ENCODE results near the gene SMARCC2. TPM values are rescaled to one million over a fixed set of nuclear protein-coding genes. Genes with fewer than 3 reads are reported as not detected.

SMARCC2 gene
- total RNA-seq, 1 experiment from 2014 or later: 99.7 TPM

- no peak for DNase-seq (ENCODE audit: low read depth, low spot score)
- Histone ChIP-seq H3K79me2 (ENCODE audit: insufficient read depth, low read length) (no peaks in the 10 kb centered on the region), H4K20me1 (ENCODE audit: insufficient read depth) (no peaks in the 10 kb centered on the region), H3K27ac (ENCODE audit: low read depth, low read length) (no peak overlapping the region), H3K9ac (ENCODE audit: low read length) (no peak overlapping the region), H3K27me3 (ENCODE audit: insufficient read depth, low read length) (no peaks in the 10 kb centered on the region), H3K4me2 (ENCODE audit: low read length) (no peak overlapping the region), H3K36me3 (ENCODE audit: control insufficient read depth in 1 of 2, insufficient read depth in 2 of 2, low read length in 2 of 2) (peaks cover 11% of the 10 kb centered on the region in 2 experiments; a peak in 3 of 4 replicates), H3K9me3 (ENCODE audit: control insufficient read depth in 1 of 2, insufficient read depth in 1 of 2, low read depth in 1 of 2, low read length in 2 of 2) (no peaks in the 10 kb centered on the region), H2AFZ (ENCODE audit: low read depth, low read length, poor library complexity, severe bottlenecking) (no peak overlapping the region), H3K9me2 (ENCODE audit: insufficient read depth) (no peaks in the 10 kb centered on the region), H3K4me1 (ENCODE audit: control insufficient read depth in 1 of 2, insufficient read depth in 2 of 2, low read length in 2 of 2) (no peaks in the 10 kb centered on the region), H3K4me3 (replicated peaks in 1 of 2; ENCODE audit: low read depth in 1 of 2, low read length in 2 of 2) (no peak overlapping the region)
- ATAC-seq: no peak
- ChIA-PET POLR2A (no interaction called here), RAD21 (ENCODE audit: low non-redundant PET in 1 of 2, low total read pairs in 2 of 2, uncharacterized antibody in 2 of 2, unreplicated experiment in 2 of 2) (no interaction called here), CTCF (no interaction called here)
- intact Hi-C loops (cut with micrococcal nuclease): no loop called here
- TF ChIP-seq EZH2 (IDR thresholded peaks at IDR 0.05) (no peak), EZH2phosphoT487 (IDR thresholded peaks at IDR 0.05; ENCODE audit: borderline replicate concordance) (no peak), RAD21 (IDR thresholded peaks at IDR 0.05; ENCODE audit: low read depth) (no peak), FOSL1 (IDR thresholded peaks at IDR 0.05; ENCODE audit: low read depth) (no peak)
- BruUV-seq (replicated peaks): no TSS peak
Measured at GRCh38 chr12:56202838-56203237, 13.6 kb upstream of the SMARCC2 start.

GRCh38 chr12:56202366-56202765 is 13.1 kb upstream of the SMARCC2 start:
- RAD21 ChIA-PET (ENCODE audit: low non-redundant PET in 1 of 2, low total read pairs in 2 of 2, uncharacterized antibody in 2 of 2, unreplicated experiment in 2 of 2): no interaction called here
- Histone ChIP-seq H3K36me3 (ENCODE audit: control insufficient read depth in 1 of 2, insufficient read depth in 2 of 2, low read length in 2 of 2) (peaks cover 6 to 7% of the 10 kb centered on the region in 2 experiments; a peak in 3 of 4 replicates), H3K9me3 (ENCODE audit: control insufficient read depth in 1 of 2, insufficient read depth in 1 of 2, low read depth in 1 of 2, low read length in 2 of 2) (no peaks in the 10 kb centered on the region), H3K9me2 (ENCODE audit: insufficient read depth) (no peaks in the 10 kb centered on the region), H3K9ac (ENCODE audit: low read length) (no peak overlapping the region), H3K4me2 (ENCODE audit: low read length) (no peak overlapping the region), H3K27ac (ENCODE audit: low read depth, low read length) (no peak overlapping the region), H3K4me3 (replicated peaks in 1 of 2; ENCODE audit: low read depth in 1 of 2, low read length in 2 of 2) (no peak overlapping the region), H3K27me3 (ENCODE audit: insufficient read depth, low read length) (no peaks in the 10 kb centered on the region), H2AFZ (ENCODE audit: low read depth, low read length, poor library complexity, severe bottlenecking) (no peak overlapping the region), H3K79me2 (ENCODE audit: insufficient read depth, low read length) (no peaks in the 10 kb centered on the region), H4K20me1 (ENCODE audit: insufficient read depth) (no peaks in the 10 kb centered on the region), H3K4me1 (ENCODE audit: control insufficient read depth in 1 of 2, insufficient read depth in 2 of 2, low read length in 2 of 2) (no peaks in the 10 kb centered on the region)
- ATAC-seq (no peak), DNase-seq (ENCODE audit: low read depth, low spot score) (no peak)
- no TSS peak for BruUV-seq (replicated peaks)
- intact Hi-C loops (cut with micrococcal nuclease): no loop called here
- no peak for TF ChIP-seq CTCF (IDR thresholded peaks at IDR 0.05 in 2 of 3, conservative IDR thresholded peaks at IDR 0.05 in 1 of 3; ENCODE audit: borderline replicate concordance in 1 of 3, insufficient read depth in 1 of 3, low read depth in 2 of 3, low read length in 2 of 3)
- no peak for TF ChIP-seq ZNF274 (IDR thresholded peaks at IDR 0.05; ENCODE audit: low read depth, low read length)
- TF ChIP-seq SIN3A (IDR thresholded peaks at IDR 0.05; ENCODE audit: low read depth): no peak
- TF ChIP-seq POLR2A (IDR thresholded peaks at IDR 0.05; ENCODE audit: borderline replicate concordance, extremely low read depth, insufficient read depth, insufficient read length): no peak
- TF ChIP-seq EZH2 (IDR thresholded peaks at IDR 0.05): no peak
- CTCF ChIA-PET: no interaction called here
- POLR2A ChIA-PET: interaction anchor here (1.8 kb wide), 1 partner anchor 12 kb away, joined by 4 read pairs; no protein-coding TSS in a partner anchor
